Fibroblast of the aortic adventitia (primary cell): ENCODE data around the gene BFSP2. TPM values are rescaled to one million over a fixed set of nuclear protein-coding genes. Genes with fewer than 3 reads are reported as not detected.

ENCODE experiments used
- DNase-seq: peaks from one replicate; pipeline ENCODE4 v3.0.0-alpha.2; 2010; ENCODE audit warnings: low read depth
- H3K4me3 ChIP-seq: 2 replicates; pipeline ENCODE4 v1.5.1; 2011; ENCODE audit warnings: low read depth, mild to moderate bottlenecking, control low read depth, low read length, moderate library complexity
- CTCF ChIP-seq: IDR thresholded peaks from 2 replicates; pipeline ENCODE4 v1.5.1; 2011; ENCODE audit warnings: mild to moderate bottlenecking, low read length, control low read depth, inconsistent platforms; ENCODE audit not compliant: insufficient read depth
- total RNA-seq: library from RNA; depleted of rRNA; stranded (reverse); fragments of >200 nt; gene quantifications from 2 replicates; pipeline ENCODE4 v1.2.3, GENCODE V29; 2012; ENCODE audit warnings: low replicate concordance

BFSP2 gene
- total RNA-seq, 1 donor: not detected

- no peak overlapping the region for H3K4me3 ChIP-seq
- no peak for TF ChIP-seq CTCF
- peak; percentile 51 for DNase-seq
Measured at GRCh38 chr3:133443649-133444422, 44.0 kb downstream of the BFSP2 start.

DNA sequence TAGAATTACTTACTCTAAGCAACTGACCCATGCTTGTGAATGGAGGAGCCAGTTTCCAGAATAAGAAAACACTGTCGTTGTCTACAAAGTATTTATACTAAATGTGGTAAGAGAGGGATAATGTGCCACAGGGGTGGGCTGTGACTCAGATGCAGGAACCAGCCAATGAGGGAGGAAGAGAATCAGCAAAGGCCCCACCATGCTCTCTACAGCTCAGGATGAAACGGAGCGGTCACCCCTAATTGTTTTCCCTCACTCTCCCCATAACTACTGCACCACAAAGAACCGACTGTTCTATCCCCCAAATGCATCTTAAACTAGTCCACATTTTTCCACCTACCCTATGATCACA, 44.5 kb downstream of the BFSP2 start:
- no peak for DNase-seq
- no peak for TF ChIP-seq CTCF
- no peak overlapping the region for H3K4me3 ChIP-seq

- no peak overlapping the region for H3K4me3 ChIP-seq
- TF ChIP-seq CTCF: no peak
- no peak for DNase-seq
Measured at GRCh38 chr3:133445108-133445507, 45.3 kb downstream of the BFSP2 start.

DNA sequence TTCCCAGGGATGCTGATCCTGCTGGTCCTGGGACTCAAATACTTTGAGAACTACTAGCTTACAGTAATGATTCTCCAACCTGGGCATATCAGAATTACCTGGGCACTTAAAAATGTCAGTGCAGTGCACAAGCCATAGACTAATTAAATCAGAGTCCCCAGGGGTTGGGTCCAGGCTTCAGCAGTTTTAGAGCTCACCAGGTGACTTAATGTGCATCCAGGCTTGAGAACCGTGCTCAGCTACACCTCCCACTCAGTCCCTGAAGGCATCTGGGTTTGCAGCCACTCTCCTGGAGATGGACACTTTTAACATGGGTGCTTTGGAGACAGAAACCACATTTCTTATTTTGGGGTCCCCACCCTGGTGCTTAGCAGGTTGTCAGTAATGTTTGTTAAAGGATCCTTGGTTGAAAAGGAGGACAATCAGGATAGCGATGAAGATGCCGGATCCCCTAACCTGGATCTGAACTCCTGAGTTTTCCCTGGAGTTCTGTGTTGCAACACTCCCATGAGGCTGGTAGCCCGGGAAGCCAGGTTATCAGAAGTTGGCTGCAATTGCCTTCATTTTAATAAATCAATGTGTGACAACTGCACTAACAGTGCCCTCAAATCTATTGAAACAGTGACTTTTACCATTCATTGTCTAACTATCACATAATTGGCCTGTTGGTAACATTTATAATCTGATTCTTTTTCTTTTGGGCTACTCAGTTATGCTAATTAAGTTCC, 48.1 kb downstream of the BFSP2 start:
- no peak overlapping the region for H3K4me3 ChIP-seq
- DNase-seq: no peak
- no peak for TF ChIP-seq CTCF

- no peak for TF ChIP-seq CTCF
- no peak overlapping the region for H3K4me3 ChIP-seq
- DNase-seq: no peak
Measured at GRCh38 chr3:133448478-133449122, 48.7 kb downstream of the BFSP2 start.

DNA sequence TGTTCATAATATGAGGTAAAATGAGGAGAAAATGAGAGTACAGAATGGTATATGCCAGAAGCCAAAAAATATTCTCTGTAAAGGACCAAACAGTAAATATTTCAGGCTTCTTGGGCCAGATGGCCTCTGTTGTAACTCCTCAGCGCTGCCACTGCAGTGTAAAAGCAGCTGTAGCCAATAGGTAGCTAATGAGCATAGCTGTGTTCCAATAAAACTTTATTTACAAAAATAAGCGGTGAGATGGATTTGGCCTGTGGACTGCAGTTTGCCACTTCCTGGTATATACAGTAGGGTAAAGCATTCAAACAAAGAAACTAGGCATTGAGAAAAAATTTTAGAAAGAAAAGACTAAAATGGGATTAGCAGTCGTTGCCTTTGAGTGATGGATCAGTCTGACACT, 51.5 kb downstream of the BFSP2 start:
- H3K4me3 ChIP-seq: no peak overlapping the region
- TF ChIP-seq CTCF: no peak
- DNase-seq: no peak
